NCI-H82 treated with DMSO at 0.1 percent for 48 hours (cell line): ENCODE data around the gene EPHB1.

Experiments
- DNase-seq: peaks from one replicate; lab custom pipeline; 2025; ENCODE audit not compliant: unreplicated experiment; lab: John Stamatoyannopoulos, UW

The EPHB1 gene

DNA sequence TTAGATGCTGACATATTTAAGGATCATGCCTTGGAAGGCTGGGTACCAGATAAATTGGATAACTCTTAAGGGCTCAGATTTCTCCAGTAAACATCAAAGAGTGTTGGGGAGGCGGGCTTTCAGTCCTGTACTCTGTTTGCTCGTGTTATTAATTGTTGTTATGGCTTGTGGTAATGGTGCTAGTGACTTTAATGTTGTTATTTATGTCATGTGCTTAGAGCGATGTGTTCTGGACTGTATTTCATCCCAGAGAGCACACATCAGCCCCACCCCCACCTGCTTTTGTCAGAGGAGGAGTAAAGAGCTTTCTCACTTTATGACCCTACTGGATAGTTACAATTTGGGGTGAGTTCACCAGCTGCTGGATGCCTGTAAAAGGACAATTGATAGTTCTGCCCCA is 386.3 kb downstream of the EPHB1 start:
- no peak for DNase-seq

GRCh38 chr3:135182364-135182998 is 387.4 kb downstream of the EPHB1 start:
- no peak for DNase-seq

DNA sequence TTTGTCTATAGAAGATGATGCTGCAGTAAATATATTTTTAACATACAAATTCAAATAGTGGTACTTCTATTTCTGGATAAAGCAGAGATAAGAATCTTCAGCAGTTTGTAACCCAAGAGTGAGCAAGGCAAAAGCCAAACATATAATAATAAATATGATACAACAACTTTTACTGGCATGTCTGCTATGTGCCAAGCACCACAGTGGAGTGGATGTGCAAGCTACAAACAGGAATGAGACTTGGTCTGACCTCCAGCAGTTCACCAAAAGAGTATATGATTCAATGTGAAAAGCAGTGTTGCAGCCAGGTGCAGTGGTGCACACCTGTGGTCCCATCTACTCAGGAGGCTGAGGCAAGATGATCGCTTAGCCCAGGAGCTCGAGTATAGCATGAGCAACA is 395.6 kb downstream of the EPHB1 start:
- DNase-seq, result no peak

DNA sequence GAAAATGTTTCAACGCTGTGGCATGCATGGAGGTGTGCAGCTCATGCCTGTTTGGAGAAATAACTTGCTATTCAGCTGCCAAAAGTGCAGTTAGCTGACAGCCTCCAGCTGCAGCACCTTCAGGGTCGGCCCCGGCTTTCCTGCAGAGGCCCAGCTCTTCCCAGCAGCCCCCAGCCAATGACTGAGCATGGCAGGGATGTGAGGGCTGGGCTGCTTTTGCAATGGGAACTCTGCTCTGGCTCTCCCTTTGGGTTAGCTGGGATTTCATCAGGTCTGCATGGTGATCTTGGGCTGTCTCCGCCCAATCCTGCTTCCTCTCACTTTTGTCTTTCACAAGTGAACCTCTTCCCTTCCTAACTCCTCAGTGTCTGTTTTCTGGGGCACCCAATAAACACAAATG is 396.6 kb downstream of the EPHB1 start:
- DNase-seq, result no peak

DNA sequence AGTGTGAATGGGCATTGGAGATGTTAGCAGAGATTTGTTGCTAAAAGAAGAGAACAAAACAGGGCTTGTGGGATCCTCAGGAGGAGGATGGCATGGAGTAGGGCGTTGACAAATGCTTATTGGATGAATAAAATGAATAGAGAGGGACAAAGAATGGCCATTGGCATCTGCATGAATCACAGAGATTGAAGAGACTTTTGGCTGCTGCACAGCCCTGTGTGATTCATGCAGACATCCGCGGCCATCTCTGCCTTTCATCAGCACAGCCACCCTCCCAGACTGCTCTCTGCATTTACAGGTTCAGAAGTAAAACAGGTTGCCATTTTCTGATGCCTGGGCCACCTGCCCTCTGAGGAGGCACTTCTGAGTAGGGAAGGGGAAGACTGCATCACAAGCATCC is 397.9 kb downstream of the EPHB1 start:
- DNase-seq, result no peak

GRCh38 chr3:135197246-135197645 is 402.2 kb downstream of the EPHB1 start:
- DNase-seq, result no peak

DNA sequence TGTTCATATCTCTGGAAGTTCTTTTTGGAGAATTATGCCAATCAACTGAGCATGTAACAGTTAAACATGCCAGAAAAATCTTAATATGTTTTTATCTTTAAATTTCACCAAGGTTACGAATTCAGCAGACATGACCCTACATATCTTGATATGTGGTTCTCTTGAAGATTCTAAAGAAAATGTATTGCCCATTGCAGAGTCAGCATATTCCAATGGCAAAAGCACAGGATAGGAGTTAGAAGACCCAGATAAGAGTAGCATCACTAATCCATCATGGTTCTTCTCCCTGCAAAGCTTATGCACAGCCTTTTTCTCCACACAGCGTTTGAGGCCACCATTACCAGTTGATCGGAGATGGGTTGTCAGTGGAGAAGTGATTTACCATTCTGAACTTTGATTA is 402.8 kb downstream of the EPHB1 start:
- DNase-seq, result no peak

GRCh38 chr3:135199137-135199536 is 404.1 kb downstream of the EPHB1 start:
- DNase-seq, result no peak

DNA sequence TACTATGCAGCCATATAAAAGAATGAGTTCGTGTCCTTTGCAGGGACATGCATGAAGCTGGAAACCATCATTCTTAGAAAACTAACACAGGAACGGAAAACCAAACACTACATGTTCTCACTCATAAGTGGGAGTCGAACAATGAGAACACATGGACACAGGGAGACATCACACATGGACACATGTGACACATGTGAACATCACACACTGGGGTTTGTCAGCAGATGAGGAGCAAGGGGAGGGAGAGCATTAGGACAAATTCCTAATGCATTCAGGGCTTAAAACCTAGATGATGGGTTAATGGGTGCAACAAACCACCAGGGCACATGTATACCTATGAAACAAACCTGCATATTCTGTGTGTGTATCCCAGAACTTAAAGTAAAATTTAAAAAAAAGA is 408.0 kb downstream of the EPHB1 start:
- no peak for DNase-seq

DNA sequence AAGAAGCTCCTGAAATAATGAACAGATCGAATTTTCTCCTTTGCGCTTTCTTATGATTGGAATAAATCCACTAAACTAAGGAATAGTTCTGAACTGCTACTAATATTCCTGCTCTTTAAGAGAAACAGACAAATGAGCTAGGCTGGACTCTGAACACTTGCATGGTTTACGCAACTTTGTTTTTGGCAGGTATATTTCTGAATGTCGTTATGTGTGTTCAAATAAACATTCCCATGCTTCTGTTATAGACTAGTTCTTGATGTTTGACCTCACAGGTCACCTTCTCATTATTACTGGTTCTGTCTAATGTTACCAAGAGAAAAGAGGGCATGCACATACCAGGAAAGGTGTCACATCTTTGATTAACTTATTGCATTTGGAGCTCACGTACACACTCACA is 418.2 kb downstream of the EPHB1 start:
- no peak for DNase-seq

DNA sequence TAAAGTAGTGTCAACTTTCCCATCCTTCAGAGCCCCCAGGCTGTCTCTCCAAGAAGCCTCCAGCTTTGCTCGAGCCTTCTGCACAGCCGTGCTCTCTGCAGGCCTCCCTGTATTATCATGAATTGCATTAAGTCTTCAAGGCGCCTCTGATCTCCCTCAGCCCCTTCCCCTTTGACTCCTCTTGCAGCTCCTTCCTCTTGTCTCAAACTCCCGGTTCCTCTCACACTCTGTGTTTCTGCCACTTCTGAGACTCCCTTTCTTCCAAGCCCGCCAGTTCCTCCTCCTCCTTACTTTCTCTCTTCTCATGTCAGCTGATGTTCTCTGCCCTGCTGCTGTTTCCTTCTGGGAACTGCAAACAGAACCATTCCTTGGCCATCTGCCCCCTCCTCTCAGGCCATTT is 418.8 kb downstream of the EPHB1 start:
- no peak for DNase-seq

DNA sequence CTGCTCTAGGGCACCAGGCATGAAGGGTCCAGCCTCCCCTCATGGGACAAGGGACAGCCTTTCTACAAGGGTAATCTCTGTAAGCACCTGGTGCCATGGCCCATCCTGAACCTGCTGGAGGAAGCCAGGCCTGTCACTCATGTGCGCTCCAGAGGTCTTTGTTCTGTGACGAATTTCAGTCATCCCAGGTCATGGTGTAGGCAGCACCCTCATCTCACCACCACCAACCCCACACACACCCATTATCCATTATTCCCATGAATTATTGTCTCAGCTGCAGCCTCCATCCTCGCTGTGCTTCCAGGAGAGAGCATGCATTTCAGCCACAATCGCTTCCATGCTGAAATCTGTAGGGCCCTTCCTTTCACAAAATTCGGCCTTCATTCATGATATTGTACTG is 419.3 kb downstream of the EPHB1 start:
- no peak for DNase-seq

- no peak for DNase-seq
Measured at GRCh38 chr3:135215516-135215915, 420.5 kb downstream of the EPHB1 start.

DNA sequence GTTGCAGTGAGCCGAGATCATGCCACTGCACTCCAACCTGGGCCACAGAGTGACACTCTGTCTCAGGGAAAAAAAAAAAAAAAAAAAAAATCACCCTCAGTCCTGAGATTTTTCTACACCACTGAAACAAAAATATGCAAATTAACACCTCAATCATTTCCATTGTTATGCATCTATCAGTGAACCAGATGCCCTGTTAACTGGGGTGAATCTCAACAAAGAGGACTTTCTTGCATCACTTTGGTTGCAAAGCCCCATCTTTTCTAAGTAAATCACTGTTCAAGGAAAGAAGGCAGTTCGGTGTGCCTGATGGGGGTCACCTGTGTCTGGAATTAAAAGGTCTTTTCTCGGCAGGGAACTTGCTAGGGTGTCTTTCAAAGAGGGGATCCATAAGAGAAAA is 421.6 kb downstream of the EPHB1 start:
- DNase-seq, result no peak

- no peak for DNase-seq
Measured at GRCh38 chr3:135217730-135218129, 422.7 kb downstream of the EPHB1 start.

GRCh38 chr3:135218304-135218703 is 423.2 kb downstream of the EPHB1 start:
- no peak for DNase-seq

DNA sequence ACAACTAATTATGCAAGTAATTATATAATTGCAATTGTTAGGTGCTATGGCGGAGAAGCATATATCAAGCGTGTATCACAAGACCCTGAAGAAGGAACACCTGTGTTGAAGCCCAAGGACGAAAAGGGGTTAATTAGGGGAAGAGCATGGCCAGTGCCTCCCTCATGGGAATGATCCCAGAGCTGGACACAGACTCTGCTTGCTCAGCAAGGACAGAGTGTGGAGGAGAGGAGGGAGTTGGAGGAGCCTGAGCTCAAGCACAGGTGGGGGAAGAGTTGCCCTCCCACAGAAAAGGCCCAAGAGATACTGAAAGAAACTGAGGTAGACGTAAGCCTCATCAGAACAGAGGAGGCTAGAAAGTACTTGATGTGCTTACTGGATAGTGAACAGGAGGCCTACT is 423.7 kb downstream of the EPHB1 start:
- no peak for DNase-seq

GRCh38 chr3:135224815-135225362 is 429.8 kb downstream of the EPHB1 start:
- DNase-seq, result no peak

DNA sequence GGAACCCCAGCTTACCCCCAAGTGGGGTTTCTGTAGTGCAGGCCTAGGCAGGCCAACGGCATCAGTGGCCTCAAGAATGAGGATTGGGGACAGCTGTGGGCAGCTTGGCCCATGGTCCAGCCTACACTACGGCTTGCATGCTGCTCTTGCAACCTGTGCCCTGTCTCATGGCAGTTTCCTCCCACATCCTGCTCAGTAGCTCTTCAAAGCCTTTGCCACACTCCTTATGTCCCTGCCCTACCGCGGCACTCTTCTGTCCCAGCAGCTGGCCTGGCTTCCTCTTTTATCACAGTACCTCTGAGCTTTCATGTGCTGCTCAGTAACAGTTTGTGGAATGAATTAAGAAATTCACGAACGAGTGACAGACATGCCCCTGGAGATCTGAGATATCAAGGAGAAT is 431.0 kb downstream of the EPHB1 start:
- no peak for DNase-seq

DNA sequence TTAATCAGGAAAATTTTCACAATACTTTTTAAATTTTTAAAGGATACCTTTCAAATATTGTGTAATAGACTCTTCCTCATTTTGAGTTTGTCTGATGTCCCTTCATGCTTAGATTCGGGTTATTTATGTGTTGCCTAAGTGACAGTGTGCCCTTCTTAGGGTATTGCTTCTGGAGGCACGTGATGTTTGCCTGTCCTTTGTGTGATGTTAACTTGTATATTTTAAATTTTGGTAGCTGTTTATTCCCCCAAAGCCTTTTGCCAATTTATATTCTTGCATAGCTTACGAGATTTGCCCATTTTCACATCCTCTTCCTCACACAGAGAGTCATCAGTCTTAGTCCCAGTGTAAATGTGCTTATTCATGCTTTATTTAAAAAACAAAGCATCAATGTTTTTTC is 433.1 kb downstream of the EPHB1 start:
- no peak for DNase-seq

- peak; percentile 7 for DNase-seq
Measured at GRCh38 chr3:135229018-135229495, 434.0 kb downstream of the EPHB1 start.

DNA sequence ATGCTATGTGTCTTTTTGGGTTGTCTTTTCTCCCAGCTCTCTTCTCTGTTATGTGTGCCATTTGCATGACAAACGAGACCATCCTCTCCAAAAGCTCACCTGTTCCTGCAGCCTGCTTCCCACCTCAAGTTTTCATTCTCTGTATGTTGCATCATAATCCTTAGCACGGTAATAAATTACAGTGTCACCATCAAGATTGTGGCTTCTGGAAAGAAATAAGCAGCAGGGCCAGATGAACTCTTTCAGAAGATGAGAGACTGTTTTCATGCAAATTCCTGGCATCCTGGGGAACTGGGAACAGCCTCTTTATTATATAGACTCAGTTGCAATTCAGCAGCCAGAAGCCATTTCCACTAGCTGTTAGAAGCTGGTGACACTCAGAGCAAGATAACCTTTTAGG is 436.7 kb downstream of the EPHB1 start:
- DNase-seq, result no peak

DNA sequence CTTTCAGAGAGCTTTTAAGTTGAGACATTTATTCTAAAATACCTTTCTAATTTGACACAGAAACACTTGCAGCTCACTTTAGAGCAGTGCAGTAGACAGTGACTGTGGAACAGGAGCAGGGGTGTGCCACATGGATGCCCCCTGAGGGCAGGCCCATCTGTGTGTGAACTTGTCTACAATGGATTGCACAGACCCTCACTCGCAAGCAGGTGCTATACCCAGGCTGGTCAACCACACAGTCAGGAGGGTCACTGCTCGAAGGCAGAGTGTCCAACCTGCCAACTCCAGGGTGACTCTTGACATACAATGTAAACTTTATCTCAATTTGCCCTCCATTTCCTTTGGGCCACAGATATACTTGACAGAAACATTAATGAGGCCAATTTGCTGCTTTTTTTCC is 437.2 kb downstream of the EPHB1 start:
- DNase-seq, result no peak
